IMR-90 (cell line): ENCODE results near the gene HRH3. TPM values are rescaled to one million over a fixed set of nuclear protein-coding genes. Genes with fewer than 3 reads are reported as not detected.

ENCODE experiments used
- ATAC-seq: fragments of 200-7000 bp; cut with Tn5 transposase; 2 replicates; pipeline ENCODE4 v1.9.1; 2020; ENCODE audit warnings: low read depth, mild to moderate bottlenecking, moderate library complexity
- BruUV-seq: library from RNA; stranded (reverse); fragments of 400-500 nt; replicated peaks from 2 replicates; lab custom pipeline; 2021; lab: Mats Ljungman, UMichigan
- CTCF ChIA-PET: fragments of 300-600 bp; formaldehyde crosslinking; extraction: SDS; loops from one replicate; lab custom pipeline; 2021; ENCODE audit warnings: antibody characterized with exemption; lab: Yijun Ruan, JAX
- POLR2A ChIA-PET: fragments of 300-600 bp; sonication (Branson Sonifier 250); formaldehyde crosslinking; loops from one replicate; lab custom pipeline; 2022; ENCODE audit warnings: antibody characterized with exemption; ENCODE audit not compliant: unreplicated experiment; lab: Charles Lee
- DNase-seq: peaks from one replicate; pipeline ENCODE4 v3.0.0; 2013
- H2AFZ ChIP-seq: replicated peaks from 2 replicates; pipeline ENCODE3; 2013; ENCODE audit warnings: low read length, mild to moderate bottlenecking; ENCODE audit not compliant: poor library complexity
- H2AK5ac ChIP-seq: 2 replicates; pipeline ENCODE4 v1.6.1; 2013; ENCODE audit warnings: low read depth, low read length, inconsistent platforms
- H2AK9ac ChIP-seq: replicated peaks from 2 replicates; pipeline ENCODE3; 2013; ENCODE audit warnings: mild to moderate bottlenecking, low read depth, low read length, moderate library complexity; ENCODE audit not compliant: poor library complexity
- H2BK120ac ChIP-seq: 2 replicates; pipeline ENCODE4 v1.6.1; 2013; ENCODE audit warnings: low read depth, low read length, inconsistent platforms
- H2BK15ac ChIP-seq: 3 replicates; pipeline ENCODE4 v1.6.1; 2013; ENCODE audit warnings: low read depth, low read length, inconsistent platforms
- H2BK20ac ChIP-seq: 2 replicates; pipeline ENCODE4 v1.6.1; 2013; ENCODE audit warnings: low read depth, mild to moderate bottlenecking, inconsistent platforms, low read length, moderate library complexity
- H2BK5ac ChIP-seq: 2 replicates; pipeline ENCODE4 v1.6.1; 2013; ENCODE audit warnings: mild to moderate bottlenecking, low read depth, low read length, inconsistent platforms; ENCODE audit not compliant: poor library complexity, severe bottlenecking
- H3K14ac ChIP-seq: replicated peaks from 2 replicates; pipeline ENCODE4 v1.6.1; 2013; ENCODE audit warnings: low read depth, low read length, inconsistent platforms
- H3K18ac ChIP-seq: 2 replicates; pipeline ENCODE4 v1.6.1; 2013; ENCODE audit warnings: low read depth, low read length, control low read depth
- H3K23ac ChIP-seq: 2 replicates; pipeline ENCODE4 v1.6.1; 2013; ENCODE audit warnings: low read depth, low read length, inconsistent platforms
- H3K27ac ChIP-seq: 2 replicates; pipeline ENCODE4 v1.5.1; 2013; ENCODE audit warnings: mild to moderate bottlenecking, control low read depth, low read length; ENCODE audit not compliant: insufficient read depth
- H3K27me3 ChIP-seq: 2 replicates; pipeline ENCODE4 v1.6.1; 2013; ENCODE audit warnings: low read length; ENCODE audit not compliant: control insufficient read depth, insufficient read depth
- H3K36me3 ChIP-seq: 2 replicates; pipeline ENCODE4 v1.6.1; 2013; ENCODE audit warnings: low read length, mixed read lengths; ENCODE audit not compliant: control insufficient read depth, insufficient read depth
- H3K4ac ChIP-seq: 2 replicates; pipeline ENCODE4 v1.6.1; 2013; ENCODE audit warnings: low read depth, low read length, inconsistent platforms
- H3K4me1 ChIP-seq: 2 replicates; pipeline ENCODE4 v1.6.1; 2013; ENCODE audit warnings: low read length, mixed read lengths; ENCODE audit not compliant: control insufficient read depth, insufficient read depth
- H3K4me2 ChIP-seq: 2 replicates; pipeline ENCODE4 v1.6.1; 2013; ENCODE audit warnings: low read depth, mild to moderate bottlenecking, control low read depth, low read length, moderate library complexity
- H3K4me3 ChIP-seq: 2 replicates; pipeline ENCODE4 v1.5.1; 2013; ENCODE audit warnings: low read depth, mild to moderate bottlenecking, control low read depth, low read length, moderate library complexity; ENCODE audit not compliant: insufficient read depth
- H3K56ac ChIP-seq: 2 replicates; pipeline ENCODE4 v1.6.1; 2013; ENCODE audit warnings: low read length, inconsistent platforms; ENCODE audit not compliant: insufficient read depth; ENCODE audit errors: extremely low read depth
- H3K79me1 ChIP-seq, 2 experiments: 2 replicates each; pipeline ENCODE4 v1.6.1; 2013; ENCODE audit warnings: low read length in 2 of 2, inconsistent platforms in 1 of 2, low read depth in 1 of 2
- H3K9ac ChIP-seq: 2 replicates; pipeline ENCODE4 v1.6.1; 2013; ENCODE audit warnings: low read depth, low read length, control low read depth
- H3K9me1 ChIP-seq: 2 replicates; pipeline ENCODE4 v1.6.1; 2013; ENCODE audit warnings: low read length, inconsistent platforms; ENCODE audit not compliant: insufficient read depth
- H3K9me3 ChIP-seq: 2 replicates; pipeline ENCODE4 v1.6.1; 2013; ENCODE audit warnings: low read length; ENCODE audit not compliant: control insufficient read depth, insufficient read depth
- H4K20me1 ChIP-seq: 2 replicates; pipeline ENCODE4 v1.6.1; 2013; ENCODE audit warnings: low read length, inconsistent platforms; ENCODE audit not compliant: insufficient read depth
- H4K5ac ChIP-seq: 2 replicates; pipeline ENCODE4 v1.6.1; 2013; ENCODE audit warnings: mild to moderate bottlenecking, low read depth, low read length, control low read depth
- H4K8ac ChIP-seq, 2 experiments: 2 replicates each; pipeline ENCODE4 v1.6.1; 2013; ENCODE audit warnings: low read depth in 2 of 2, low read length in 2 of 2, control low read depth in 1 of 2, inconsistent platforms in 1 of 2
- H4K91ac ChIP-seq: 2 replicates; pipeline ENCODE4 v1.6.1; 2013; ENCODE audit warnings: low read depth, low read length, inconsistent platforms; ENCODE audit not compliant: insufficient read depth
- CHD1 ChIP-seq: IDR thresholded peaks from 2 replicates; pipeline ENCODE4 v1.6.1; 2012; ENCODE audit warnings: low read depth, low read length, improper control_type of control experiment
- FOS ChIP-seq: fragments of 150-350 bp; IDR thresholded peaks from 2 replicates; pipeline ENCODE4 v1.6.1; 2016; ENCODE audit warnings: low read depth, low read length
- MAFK ChIP-seq: IDR thresholded peaks from 2 replicates; pipeline ENCODE4 v1.6.1; 2012; ENCODE audit warnings: low read depth, low read length, improper control_type of control experiment
- MXI1 ChIP-seq: IDR thresholded peaks from 2 replicates; pipeline ENCODE4 v1.6.1; 2012; ENCODE audit warnings: low read depth, mild to moderate bottlenecking, low read length, moderate library complexity, borderline replicate concordance
- RAD21 ChIP-seq: IDR thresholded peaks from 2 replicates; pipeline ENCODE4 v1.6.1; 2012; ENCODE audit warnings: low read length, improper control_type of control experiment
- WGBS, 2 experiments: methylation state at CpG; one replicate each; pipeline versions ENCODE4 v1.1.5 to v1.1.7; 2013; ENCODE audit warnings: missing lambda C conversion rate in 2 of 2; ENCODE audit not compliant: insufficient read length in 1 of 2; ENCODE audit errors: extremely low coverage in 2 of 2; 5-methylcytosine and 5-hydroxymethylcytosine counted together
- dilution Hi-C: fragments of 300-500 bp; cut with HindIII; formaldehyde crosslinking; loops from one replicate; pipeline ENCODE4 v1.14.3; 2018; ENCODE audit warnings: low sequenced_read_pairs; ENCODE audit not compliant: unreplicated experiment
- in situ Hi-C: fragments of 300-500 bp; cut with MboI; formaldehyde crosslinking; loops from 3 replicates; pipeline ENCODE4 v1.14.3; 2019; ENCODE audit warnings: low sequenced_read_pairs, inconsistent platforms, mixed read lengths
- intact Hi-C: fragments of 100-400 bp; cut with micrococcal nuclease; formaldehyde crosslinking; loops from 2 replicates; pipeline ENCODE4 v1.10.0; 2022
- polyA plus RNA-seq, 3 experiments: library from polyadenylated mRNA; depleted of rRNA; stranded (reverse); fragments of >200 nt; gene quantifications; 2 replicates each; pipeline ENCODE4 v1.2.3, GENCODE V29; 2012; ENCODE audit warnings: low replicate concordance in 1 of 3
- total RNA-seq: library from RNA; depleted of rRNA; stranded (reverse); fragments of >200 nt; gene quantifications from 2 replicates; pipeline ENCODE4 v1.2.3, GENCODE V29; 2012
- TF ChIP-seq, protein P1 (sequence below): conservative IDR thresholded peaks from 2 replicates; pipeline ENCODE4 v1.5.1; 2012; ENCODE audit warnings: mild to moderate bottlenecking, low read depth, low read length, improper control_type of control experiment
- TF ChIP-seq, protein P2 (sequence below): fragments of 150-350 bp; IDR thresholded peaks from 2 replicates; pipeline ENCODE4 v1.6.1; 2016; ENCODE audit warnings: low read depth, mild to moderate bottlenecking, low read length, moderate library complexity, borderline replicate concordance

HRH3 gene
- total and polyA plus RNA-seq, 2 of the 4 experiments (the other 2 are of a cell fraction) = not detected

DNA sequence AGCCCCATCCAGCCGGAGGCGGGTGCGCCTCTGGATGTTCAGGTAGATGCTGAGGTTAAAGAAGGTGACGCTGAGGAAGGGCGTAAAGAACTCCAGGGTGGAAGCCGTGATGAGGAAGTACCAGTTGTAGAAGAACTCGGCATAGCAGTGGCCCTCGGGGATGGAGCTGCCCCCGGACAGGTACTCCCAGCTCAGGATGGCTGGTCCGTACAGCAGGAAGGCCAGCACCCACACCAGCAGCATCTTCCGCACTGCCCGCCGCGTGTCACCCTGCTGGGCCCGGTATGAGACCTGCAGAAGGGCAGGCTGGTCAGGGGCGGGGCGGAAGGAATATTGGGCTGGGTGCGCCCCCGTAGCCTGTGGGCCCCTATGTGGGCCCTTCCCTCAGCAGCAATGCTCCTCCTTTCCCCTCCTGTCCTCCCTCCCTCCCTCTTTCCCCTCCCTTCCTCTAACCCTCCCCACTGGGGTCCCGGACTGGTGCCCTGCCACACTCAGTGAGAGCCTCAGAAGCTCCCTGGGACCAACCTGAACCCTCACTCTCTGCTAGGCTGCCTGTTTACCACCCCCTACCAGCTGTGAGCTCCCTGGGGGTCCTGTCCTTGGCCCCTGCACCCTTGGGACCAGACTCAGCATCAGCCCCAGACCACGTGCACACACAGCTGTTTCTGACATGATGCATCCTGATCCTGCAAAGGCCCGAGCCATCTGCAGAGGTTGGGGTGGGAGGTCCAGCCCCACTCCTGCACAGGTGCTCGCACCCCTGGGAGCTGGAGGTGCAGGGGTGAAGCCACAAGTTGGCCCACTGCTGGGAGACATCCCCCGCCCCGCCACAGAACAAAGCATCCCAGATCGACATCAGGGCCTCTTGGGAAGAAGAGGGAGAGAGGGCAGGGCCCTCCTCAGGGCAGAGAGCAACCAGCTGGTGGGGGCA, 3.2 kb downstream of the HRH3 start:
- TF ChIP-seq CHD1 = no peak
- no peak for TF ChIP-seq FOS
- no peak for TF ChIP-seq MXI1
- no peak for TF ChIP-seq RAD21
- TF ChIP-seq, protein P1, sequence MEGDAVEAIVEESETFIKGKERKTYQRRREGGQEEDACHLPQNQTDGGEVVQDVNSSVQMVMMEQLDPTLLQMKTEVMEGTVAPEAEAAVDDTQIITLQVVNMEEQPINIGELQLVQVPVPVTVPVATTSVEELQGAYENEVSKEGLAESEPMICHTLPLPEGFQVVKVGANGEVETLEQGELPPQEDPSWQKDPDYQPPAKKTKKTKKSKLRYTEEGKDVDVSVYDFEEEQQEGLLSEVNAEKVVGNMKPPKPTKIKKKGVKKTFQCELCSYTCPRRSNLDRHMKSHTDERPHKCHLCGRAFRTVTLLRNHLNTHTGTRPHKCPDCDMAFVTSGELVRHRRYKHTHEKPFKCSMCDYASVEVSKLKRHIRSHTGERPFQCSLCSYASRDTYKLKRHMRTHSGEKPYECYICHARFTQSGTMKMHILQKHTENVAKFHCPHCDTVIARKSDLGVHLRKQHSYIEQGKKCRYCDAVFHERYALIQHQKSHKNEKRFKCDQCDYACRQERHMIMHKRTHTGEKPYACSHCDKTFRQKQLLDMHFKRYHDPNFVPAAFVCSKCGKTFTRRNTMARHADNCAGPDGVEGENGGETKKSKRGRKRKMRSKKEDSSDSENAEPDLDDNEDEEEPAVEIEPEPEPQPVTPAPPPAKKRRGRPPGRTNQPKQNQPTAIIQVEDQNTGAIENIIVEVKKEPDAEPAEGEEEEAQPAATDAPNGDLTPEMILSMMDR = no peak
- TF ChIP-seq MAFK = no peak
- TF ChIP-seq, protein P2, sequence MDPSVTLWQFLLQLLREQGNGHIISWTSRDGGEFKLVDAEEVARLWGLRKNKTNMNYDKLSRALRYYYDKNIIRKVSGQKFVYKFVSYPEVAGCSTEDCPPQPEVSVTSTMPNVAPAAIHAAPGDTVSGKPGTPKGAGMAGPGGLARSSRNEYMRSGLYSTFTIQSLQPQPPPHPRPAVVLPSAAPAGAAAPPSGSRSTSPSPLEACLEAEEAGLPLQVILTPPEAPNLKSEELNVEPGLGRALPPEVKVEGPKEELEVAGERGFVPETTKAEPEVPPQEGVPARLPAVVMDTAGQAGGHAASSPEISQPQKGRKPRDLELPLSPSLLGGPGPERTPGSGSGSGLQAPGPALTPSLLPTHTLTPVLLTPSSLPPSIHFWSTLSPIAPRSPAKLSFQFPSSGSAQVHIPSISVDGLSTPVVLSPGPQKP = no peak
- Histone ChIP-seq H3K79me1 (no peaks in the 10 kb centered on the region), H2BK20ac (no peak overlapping the region), H2AK5ac (no peak overlapping the region), H2AK9ac (no peak overlapping the region), H3K18ac (no peak overlapping the region), H3K9me3 (no peaks in the 10 kb centered on the region), H4K20me1 (peaks cover 12% of the 10 kb centered on the region), H3K9me1 (no peaks in the 10 kb centered on the region), H3K9ac (no peak overlapping the region), H2BK15ac (no peak overlapping the region), H3K4ac (no peak overlapping the region), H3K56ac (no peak overlapping the region), H4K8ac (no peak overlapping the region), H2BK120ac (no peak overlapping the region), H4K91ac (no peak overlapping the region), H3K4me1 (no peaks in the 10 kb centered on the region), H3K4me3 (no peak overlapping the region), H3K4me2 (no peak overlapping the region), H3K36me3 (no peaks in the 10 kb centered on the region), H3K14ac (no peak overlapping the region), H3K27ac (no peak overlapping the region), H4K5ac (no peak overlapping the region), H3K23ac (no peak overlapping the region), H2AFZ (no peak overlapping the region), H2BK5ac (no peak overlapping the region), H3K27me3 (peaks cover 68% of the 10 kb centered on the region)
- in situ Hi-C loops (no loop called here), dilution Hi-C loops (no loop called here), intact Hi-C loops (no loop called here)
- ChIA-PET CTCF (no interaction called here), POLR2A (no interaction called here)
- DNase-seq (no peak), ATAC-seq (no peak)
- WGBS, 2 experiments = 33% methylated on average over 1 of the region's 26 CpGs; no CpG with 5 or more reads in 1 of the 2 experiments
- BruUV-seq = no TSS peak
